C4-2B (cell line): ENCODE measurements around the gene MAP3K5.

Experiments
- ZFX ChIP-seq: fragments of 450-650 bp; IDR thresholded peaks from 2 replicates; pipeline ENCODE4 v1.6.1; 2017
- TF ChIP-seq, protein P1 (sequence below): fragments of 450-650 bp; conservative IDR thresholded peaks from 2 replicates; pipeline ENCODE4 v1.5.1; 2017; ENCODE audit warnings: mild to moderate bottlenecking

DNA sequence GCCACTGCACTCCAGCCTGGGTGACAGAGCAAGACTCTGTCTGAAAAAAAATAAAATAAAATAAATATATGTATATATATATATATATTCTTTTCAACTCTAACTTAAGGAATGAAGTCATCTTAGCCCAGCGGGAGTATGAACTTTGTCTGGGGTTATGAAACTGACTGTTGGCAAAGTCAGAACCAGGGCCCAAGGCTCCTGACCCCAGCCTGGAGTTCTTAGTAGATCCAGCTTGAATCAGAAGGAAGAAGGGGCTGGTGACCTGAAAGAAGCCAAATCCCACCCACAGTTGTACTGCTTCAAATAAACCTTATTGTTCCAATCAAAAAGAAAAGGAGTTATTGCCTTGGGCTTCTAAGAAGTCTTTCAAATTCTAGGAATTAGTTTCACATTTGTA, 158.9 kb downstream of the MAP3K5 start:
- TF ChIP-seq, protein P1, sequence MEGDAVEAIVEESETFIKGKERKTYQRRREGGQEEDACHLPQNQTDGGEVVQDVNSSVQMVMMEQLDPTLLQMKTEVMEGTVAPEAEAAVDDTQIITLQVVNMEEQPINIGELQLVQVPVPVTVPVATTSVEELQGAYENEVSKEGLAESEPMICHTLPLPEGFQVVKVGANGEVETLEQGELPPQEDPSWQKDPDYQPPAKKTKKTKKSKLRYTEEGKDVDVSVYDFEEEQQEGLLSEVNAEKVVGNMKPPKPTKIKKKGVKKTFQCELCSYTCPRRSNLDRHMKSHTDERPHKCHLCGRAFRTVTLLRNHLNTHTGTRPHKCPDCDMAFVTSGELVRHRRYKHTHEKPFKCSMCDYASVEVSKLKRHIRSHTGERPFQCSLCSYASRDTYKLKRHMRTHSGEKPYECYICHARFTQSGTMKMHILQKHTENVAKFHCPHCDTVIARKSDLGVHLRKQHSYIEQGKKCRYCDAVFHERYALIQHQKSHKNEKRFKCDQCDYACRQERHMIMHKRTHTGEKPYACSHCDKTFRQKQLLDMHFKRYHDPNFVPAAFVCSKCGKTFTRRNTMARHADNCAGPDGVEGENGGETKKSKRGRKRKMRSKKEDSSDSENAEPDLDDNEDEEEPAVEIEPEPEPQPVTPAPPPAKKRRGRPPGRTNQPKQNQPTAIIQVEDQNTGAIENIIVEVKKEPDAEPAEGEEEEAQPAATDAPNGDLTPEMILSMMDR, result no peak
- TF ChIP-seq ZFX, result no peak
